GM20431 (cell line): ENCODE measurements around the gene FBXW7.

Experiments
- in situ Hi-C: fragments of 300-500 bp; cut with MseI, MboI; formaldehyde crosslinking; loops from one replicate; pipeline ENCODE4 v1.15.0; 2020; ENCODE audit warnings: low sequenced_read_pairs; ENCODE audit not compliant: unreplicated experiment

Gene FBXW7

DNA sequence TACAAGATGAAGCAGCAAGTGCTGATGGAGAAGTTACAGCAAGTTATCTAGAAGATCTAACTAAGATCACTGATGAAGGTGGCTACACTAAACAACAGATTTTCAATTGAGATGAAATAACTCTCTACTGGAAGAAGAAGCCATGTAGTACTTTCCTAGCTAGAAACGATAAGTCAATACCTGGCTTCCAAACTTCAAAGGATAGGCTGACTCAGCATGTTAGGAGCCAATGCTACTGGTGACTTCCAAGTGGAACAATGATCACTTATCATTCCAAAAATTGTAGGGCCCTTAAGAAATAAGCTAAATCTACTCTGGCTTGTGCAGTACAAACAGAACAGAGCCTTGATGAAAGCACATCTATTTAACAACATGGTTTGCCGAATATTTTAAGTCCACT is 55.0 kb downstream of the FBXW7 start:
- in situ Hi-C loops = loop anchor here (25.0 kb wide), 1 partner anchor 256 kb away; no protein-coding TSS in a partner anchor

DNA sequence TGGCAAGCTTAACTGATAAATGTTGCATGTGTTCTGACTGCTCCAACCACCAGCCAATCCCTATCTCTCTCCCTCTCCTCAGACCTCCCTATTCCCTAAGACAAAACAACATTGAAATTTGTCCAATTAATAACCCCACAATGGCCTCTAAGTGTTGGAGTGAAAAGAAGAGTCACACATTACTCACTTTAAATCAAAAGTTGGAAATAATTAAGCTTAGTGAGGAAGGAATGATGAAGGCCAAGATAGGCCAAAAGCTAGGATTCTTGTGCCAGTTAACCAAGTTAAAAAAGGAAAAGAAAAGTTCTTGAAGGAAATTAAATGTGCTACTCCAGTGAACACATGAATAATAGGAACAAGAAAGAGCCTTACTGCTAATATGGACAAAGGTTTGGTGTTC is 55.6 kb downstream of the FBXW7 start:
- in situ Hi-C loops = loop anchor here (25.0 kb wide), 1 partner anchor 257 kb away; no protein-coding TSS in a partner anchor

DNA sequence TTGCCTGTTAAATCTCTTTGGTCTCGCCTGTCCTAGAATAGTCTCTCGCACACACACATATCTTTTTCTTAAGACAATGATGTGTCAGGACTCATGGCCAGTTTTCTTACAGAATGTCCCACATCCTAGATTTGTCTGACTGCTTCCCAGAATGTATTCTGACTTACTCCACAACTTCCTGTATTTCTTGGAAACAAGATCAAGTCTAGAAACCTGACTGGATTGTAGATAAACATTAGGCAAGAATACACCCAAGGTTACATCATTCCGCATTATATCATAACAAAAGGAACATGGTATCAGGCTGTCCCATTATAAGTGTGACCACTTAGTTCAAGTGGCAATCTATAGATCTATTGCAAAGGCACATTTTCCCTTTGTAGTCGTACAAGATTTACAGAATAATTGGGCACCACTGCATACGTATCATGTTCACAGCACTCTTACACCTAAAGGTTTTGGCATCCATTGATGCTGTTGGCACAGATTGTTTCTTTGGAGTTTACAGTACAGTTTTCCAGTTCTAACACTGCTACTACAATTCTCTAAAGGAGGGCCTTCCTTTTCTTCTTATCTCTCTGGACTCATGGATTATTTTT is 56.4 kb downstream of the FBXW7 start:
- in situ Hi-C loops = loop anchor here (25.0 kb wide), 1 partner anchor 258 kb away; no protein-coding TSS in a partner anchor

DNA sequence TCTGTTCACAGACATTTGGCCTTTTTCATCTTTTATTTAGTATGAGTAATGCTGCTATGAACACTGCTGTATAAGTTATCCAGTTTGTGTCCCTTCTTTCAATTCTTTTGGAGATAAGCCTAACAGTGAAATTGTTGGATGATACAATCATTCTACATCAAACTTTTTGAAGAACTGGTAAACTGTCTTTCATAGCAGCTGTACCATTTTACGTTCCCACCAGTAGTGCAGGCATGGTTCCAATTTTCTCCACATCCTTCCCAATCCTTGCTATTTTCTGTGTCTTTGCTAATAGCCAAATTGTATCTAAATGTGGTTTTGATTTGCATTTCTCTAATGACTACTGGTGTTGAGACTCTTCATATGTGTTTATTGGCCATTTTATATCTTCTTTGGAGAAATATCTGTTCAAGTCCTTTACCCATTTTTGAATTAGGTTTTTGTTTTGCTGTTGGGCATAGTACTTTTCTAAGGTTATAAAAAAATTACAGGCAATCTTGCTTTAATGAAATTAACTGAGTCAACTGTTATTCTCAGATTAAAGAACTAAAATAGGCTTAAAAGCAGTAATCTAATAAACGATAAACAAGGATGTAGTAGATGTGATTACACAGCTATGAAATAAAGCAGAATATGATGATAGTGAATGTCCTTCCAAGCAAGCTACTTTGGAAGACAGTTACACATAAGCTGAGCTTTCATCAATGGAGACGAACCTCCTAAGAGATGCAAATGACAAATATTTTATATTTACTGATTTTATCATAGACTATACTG is 57.2 kb downstream of the FBXW7 start:
- in situ Hi-C loops = loop anchor here (25.0 kb wide), 1 partner anchor 259 kb away; no protein-coding TSS in a partner anchor

DNA sequence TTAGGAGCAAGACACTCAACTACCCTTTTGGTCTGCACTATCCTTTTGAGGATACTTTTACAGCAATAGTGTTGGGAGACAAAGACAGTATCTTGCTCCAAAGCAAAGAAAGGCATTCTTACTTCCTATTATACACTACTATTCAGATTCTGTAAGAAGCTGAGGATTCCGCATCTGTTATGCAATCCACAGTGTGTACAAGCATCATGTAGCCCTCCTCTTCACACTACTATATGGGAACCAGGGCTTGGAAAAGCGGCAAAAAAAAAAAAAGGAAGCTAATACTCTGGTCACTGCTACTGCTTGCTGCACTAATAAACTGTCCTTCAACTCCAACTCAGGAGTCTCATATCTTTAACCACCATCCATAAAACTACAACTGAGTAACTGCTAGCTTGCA is 59.1 kb downstream of the FBXW7 start:
- in situ Hi-C loops = loop anchor here (25.0 kb wide), 1 partner anchor 261 kb away; no protein-coding TSS in a partner anchor

DNA sequence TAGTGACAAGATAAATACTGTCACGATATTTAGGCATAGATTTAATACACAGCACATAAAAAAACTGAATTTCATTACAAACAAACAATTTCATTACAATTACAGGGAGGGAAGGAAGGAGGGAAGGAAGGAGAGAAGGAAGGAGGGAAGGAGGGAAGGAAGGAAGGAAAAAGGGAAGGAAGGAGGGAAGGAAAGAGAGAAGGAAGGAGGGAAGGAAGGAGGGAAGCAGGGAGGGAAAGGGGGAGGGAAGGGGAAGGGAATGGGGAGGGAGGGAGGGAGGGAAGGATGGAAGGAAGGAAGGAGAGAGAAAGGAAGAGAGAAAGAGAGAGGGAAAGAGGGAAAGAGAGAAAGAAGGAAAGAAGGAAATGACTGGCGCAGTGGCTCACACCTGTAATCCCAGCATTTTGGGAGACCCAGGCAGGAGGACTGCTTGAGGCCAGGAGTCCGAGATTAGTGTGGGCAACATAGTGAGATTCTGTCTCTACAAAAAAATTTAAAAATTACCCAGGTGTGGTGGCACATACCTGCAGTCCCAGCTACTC is 64.6 kb downstream of the FBXW7 start:
- in situ Hi-C loops = no loop called here

DNA sequence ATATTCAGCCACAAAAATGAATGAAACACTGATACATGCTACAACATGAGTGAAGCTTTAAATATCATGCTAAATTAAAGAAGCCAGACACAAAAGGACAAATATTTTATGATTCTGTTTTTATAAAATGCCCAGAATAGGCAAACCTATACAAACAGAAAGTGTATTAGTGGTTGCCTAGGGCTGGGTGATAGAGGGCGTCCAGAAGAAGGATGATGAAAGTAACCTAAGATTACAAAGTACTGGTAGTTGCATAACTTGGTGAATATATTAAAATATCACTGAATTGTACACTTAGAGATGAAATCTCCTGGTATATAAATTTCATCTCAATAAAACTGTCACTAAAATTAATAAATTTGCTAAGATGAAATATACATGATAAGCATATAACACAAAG is 67.5 kb downstream of the FBXW7 start:
- in situ Hi-C loops = no loop called here

DNA sequence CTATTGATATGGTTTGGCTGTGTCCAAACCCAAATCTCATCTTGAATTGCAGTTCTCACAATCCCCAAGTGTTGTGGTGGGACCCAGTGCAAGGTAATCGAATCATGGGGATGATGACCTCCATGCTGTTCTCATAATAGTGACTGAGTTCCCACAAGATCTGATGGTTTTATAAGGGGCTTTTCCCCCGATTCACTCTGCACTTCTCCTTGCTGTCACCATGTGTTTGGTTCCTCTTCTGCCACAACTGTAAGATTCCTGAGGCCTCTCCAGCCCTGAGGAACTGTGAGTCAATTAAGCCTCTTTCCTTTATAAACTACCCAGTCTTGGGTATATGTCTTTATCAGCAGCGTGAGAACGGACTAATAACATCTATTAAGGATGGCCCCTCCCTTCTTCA is 68.8 kb downstream of the FBXW7 start:
- in situ Hi-C loops = no loop called here

DNA sequence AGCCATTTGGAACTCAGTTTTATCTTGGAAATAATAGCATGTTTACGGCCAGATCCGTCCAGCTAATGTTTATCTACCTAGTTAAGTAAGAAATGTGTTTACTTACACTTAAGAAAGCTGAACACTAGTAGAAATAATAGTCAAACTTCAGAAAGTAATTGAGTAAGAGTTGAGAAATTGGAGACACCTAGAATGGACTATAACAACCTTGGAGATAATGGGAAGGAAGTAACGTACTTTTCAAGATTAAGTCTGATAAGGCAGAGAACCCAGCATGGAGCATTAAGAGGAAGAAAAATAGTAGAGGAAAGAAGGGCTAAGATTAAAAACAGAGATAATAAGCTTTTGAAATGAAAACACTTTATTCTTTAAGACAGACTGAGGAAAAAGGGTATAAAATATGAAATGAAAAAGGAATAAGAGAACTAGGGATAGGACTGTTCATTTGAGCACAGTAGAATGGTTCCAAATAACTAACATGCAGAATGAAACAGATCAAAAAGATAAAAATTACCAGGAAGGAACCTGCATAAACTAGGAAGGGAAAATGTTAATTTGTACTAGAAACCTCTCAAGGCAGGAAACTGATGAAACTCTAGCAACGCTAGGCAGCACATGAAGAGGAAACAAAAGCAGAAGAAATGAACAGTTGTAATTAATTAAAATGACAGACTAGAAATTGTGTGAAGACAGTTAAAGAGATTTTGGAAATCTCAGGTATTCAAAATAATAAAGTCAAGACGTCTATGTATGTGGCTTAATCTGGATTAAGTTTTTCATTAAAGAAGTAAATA is 71.7 kb downstream of the FBXW7 start:
- in situ Hi-C loops = no loop called here

DNA sequence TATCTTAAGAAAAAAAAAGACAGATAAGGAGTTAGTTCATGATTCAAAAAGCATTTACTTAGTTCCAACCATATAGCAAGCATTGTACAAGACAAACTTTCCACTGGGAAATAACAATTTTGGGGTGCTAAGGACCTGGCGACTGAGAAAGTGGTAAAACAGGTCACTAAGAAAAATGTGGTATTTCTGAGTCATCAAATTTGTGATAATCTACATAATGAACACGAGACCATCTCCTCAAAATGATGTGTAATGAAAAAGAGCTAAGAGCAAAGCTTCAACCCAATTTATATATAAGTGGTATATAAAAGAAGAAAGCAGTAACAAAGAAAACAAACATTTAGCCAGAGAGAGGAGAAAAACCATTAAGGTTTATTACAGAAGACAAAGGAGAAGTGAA is 72.3 kb downstream of the FBXW7 start:
- in situ Hi-C loops = no loop called here

DNA sequence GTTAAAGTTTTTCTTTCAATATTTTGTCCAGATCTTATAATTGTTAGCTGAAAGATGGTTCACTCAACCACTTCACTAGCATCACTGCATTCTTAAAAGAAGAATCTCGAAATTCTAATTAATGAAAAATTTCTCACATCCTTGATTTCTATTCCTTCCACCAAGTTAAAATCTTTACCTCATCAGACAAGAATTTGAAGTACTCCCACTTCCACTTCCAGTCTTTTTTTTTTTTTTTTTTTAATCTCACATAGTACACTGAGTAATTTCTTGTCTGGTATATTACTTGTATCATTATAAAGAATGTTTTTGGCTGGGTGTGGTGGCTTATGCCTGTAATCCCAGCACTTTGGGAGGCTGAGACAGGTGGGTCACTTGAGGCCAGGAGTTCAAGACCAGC is 73.2 kb downstream of the FBXW7 start:
- in situ Hi-C loops = no loop called here

DNA sequence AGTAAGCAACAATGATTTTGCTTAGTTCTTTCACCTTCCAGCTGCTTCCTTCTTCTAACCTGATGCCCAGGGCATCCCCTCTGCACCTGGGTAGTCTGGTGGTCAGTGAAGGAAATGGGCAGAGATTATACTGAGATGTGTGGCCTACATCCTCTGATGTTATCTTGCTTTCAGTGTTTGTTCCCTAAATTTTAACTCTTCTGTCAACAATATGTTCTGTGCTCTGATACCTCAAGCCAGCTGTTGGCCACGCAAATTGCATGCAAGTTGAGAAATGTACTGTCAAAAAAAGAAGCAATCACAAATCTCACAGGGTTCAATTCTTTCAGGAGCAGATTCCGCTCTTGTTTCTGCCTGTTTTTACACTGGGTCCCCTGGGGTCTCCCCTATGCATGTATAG is 73.8 kb downstream of the FBXW7 start:
- in situ Hi-C loops = no loop called here

DNA sequence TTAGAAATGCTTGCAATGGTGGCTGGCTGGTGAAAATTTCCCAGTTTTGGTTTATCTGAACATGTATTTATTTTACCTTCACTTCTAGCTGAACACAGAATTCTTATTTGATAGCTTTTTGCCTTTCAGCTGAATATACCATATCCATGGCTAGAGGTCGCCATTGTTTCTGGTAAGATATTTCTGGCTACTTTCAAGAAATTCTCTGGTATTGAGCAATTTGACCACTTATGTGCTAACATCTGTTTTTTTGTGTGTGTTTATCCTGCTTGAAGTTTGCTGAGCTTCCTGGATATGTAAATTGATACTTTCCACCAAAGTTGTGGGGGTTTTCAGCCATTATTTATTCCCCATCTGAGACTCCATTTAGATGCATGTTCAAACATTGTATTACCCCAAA is 75.4 kb downstream of the FBXW7 start:
- in situ Hi-C loops = no loop called here

DNA sequence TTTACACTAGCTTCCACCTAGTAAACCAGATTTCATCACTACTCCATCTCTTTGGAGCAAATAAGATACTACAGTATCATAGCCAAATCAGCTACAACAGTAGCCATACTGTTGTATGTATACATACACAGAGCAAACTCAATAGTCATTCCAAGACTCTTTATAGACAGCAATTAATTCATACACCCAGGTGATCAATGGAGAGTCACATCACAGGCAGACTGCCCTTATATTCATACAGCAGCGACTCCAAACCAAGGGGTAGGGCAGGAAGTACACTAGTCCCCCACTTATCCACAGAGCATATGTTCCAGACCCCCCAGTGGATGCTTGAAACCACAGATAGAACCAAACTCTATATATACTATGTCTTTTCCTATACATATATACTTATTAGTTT is 76.6 kb downstream of the FBXW7 start:
- in situ Hi-C loops = no loop called here

DNA sequence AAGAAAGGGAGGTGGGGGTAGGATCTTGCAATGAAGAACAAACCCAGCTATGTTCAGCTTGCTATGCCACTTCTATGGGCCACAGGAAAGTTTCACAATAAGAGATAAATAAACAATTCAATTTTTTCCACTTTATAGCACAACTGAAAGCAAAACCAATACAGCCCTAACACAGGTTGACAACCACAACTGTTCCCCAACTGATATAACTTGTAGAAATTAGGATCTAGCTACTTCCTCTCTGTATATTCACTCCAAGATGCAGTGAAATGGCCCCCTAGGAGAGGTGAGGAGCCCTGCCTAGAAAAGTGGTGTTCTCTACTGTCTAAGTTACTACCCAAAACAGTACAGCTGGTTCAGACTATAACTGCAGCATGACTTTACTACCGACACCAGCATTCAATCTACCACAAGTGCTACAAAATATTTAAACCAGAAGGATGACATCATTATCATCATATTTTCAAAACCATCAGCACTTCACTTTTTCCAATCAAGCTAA is 77.0 kb downstream of the FBXW7 start:
- in situ Hi-C loops = no loop called here

DNA sequence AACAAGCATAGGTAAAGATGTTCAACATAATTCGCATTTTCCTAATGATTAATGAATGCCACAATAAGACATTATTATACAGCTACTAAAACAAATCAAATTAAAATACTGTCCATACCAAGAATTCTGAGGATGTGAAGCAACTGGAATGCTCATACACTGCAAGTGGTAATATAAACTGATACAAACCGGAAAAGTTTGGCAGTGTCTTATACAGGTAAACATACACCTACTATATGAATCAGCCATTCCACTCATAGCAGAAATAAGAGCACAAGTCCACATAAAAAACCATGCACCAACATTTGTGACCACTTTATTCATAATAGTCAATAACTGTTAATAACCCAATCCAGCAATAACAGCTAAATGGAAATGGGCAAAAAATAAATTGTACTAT is 79.3 kb downstream of the FBXW7 start:
- in situ Hi-C loops = no loop called here

DNA sequence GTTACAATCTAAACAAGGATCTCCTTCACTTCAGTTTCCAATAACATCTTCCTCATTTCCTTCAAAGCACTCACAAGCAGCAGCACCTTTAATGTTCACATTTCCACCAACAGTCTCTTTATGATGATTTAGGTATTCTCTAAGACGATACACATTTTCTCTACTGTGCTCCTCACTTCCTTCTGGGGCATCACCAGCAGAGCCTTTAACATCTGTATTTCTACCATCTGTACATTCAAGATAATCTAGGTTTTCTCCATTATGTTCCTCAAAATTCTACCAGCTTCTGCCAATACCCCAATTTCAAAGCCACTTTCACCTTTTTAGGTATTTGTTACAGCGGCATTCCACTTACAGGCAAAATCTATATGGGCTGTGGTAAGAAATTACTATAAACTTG is 80.6 kb downstream of the FBXW7 start:
- in situ Hi-C loops = no loop called here

DNA sequence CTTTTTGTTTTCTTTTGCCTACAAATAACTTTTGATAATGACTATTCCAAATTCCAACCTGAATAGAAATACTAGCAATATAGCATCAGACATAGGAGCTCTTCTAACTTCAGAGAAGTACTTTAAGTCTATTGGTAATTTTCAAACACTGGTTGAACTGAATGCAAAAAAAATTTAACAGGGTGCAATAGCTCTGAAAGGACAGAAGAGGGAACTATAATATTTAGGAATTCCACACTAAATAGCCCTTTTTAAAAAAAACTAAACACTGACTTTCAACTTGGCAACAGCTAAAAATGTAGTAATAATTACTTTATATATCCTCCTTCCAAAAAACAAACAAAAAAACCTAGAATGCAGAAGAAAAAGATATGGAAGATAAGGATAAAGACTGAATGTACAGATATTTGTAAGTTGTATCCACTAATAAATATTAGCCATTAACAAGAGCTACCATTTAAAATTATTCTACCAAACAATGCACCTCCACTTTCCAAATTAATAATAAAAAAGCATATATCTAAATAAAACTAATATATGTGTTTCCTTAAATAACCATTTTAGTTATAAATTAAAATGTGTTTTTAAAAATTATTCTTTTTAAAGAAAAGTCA is 81.4 kb downstream of the FBXW7 start:
- in situ Hi-C loops = no loop called here

DNA sequence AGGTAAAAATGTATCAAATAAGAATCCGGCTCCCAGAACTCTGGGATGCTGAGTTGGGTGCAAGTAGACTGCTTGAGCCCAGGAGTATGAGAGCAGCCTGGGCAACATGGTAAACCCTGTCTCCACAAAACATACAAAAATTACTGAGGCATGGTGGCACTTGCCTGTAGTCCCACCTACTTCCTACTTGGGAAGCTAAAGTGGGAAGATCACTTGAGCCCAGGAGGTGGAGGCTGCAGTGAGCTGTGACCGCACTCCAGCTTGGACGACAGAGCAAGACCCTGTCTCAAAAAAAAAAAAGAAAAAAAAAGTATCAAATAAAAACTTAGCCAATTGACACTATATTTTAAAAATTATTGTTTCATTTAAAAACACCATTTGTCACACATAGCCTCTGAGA is 84.4 kb downstream of the FBXW7 start:
- in situ Hi-C loops = no loop called here

DNA sequence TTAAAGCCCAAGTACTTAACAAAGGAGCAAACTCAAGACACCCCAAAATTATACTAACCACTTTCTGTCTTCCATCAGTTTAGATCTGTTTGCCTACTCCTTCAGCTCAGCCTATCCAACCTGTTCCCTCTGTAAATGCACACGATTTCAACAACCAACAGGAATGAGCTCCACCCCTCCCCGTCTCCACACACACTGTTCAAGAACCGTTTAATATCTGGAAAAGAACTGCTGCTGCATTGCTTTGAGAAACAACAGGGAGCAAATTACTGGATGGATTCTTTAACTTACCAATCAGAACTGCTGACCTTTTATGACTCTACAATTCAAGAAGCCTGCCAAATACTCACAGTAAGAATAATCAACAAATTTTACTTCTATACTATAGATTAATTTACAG is 87.0 kb downstream of the FBXW7 start:
- in situ Hi-C loops = no loop called here
